HepG2 (cell line): ENCODE measurements around the gene NAB1.

Source experiments
- ETV6 ChIP-seq: sonication (generic); formaldehyde crosslinking; conservative IDR thresholded peaks from 2 replicates; pipeline ENCODE4 v1.4.0; 2020; ENCODE audit warnings: missing genetic modification reagents
- KAT8 ChIP-seq: IDR thresholded peaks from 2 replicates; pipeline ENCODE4 v1.6.1; 2016; ENCODE audit warnings: missing genetic modification reagents, missing compliant biosample characterization
- MAFF ChIP-seq: IDR thresholded peaks from 2 replicates; pipeline ENCODE4 v1.6.1; 2011; ENCODE audit warnings: low read depth, low read length, improper control_type of control experiment
- NAIF1 ChIP-seq: sonication (generic); formaldehyde crosslinking; IDR thresholded peaks from 2 replicates; pipeline ENCODE4 v1.5.0; 2020; ENCODE audit warnings: mild to moderate bottlenecking, missing genetic modification reagents, borderline replicate concordance
- WIZ ChIP-seq: sonication (generic); formaldehyde crosslinking; IDR thresholded peaks from 2 replicates; pipeline ENCODE4 v1.5.1; 2020; ENCODE audit warnings: mild to moderate bottlenecking, missing genetic modification reagents
- YEATS4 ChIP-seq: sonication (generic); formaldehyde crosslinking; IDR thresholded peaks from 2 replicates; pipeline ENCODE4 v1.4.0; 2020; ENCODE audit warnings: missing genetic modification reagents, borderline replicate concordance
- TF ChIP-seq, protein P1 (sequence below): sonication (generic); formaldehyde crosslinking; IDR thresholded peaks from 2 replicates; pipeline ENCODE4 v1.5.0; 2020; ENCODE audit warnings: mild to moderate bottlenecking, missing genetic modification reagents, moderate library complexity
- TF ChIP-seq, protein P2 (sequence below): sonication (generic); formaldehyde crosslinking; IDR thresholded peaks from 2 replicates; pipeline ENCODE4 v1.5.1; 2020; ENCODE audit warnings: missing genetic modification reagents, mild to moderate bottlenecking, borderline replicate concordance

GRCh38 chr2:190726255-190726654 lies 77.4 kb downstream of the NAB1 start:
- TF ChIP-seq MAFF (no peak), NAIF1 (CRISPR knock-in tag) (no peak), YEATS4 (CRISPR knock-in tag) (no peak), ETV6 (no peak), WIZ (CRISPR knock-in tag) (no peak), KAT8 (CRISPR knock-in tag) (no peak)
- TF ChIP-seq, protein P1, sequence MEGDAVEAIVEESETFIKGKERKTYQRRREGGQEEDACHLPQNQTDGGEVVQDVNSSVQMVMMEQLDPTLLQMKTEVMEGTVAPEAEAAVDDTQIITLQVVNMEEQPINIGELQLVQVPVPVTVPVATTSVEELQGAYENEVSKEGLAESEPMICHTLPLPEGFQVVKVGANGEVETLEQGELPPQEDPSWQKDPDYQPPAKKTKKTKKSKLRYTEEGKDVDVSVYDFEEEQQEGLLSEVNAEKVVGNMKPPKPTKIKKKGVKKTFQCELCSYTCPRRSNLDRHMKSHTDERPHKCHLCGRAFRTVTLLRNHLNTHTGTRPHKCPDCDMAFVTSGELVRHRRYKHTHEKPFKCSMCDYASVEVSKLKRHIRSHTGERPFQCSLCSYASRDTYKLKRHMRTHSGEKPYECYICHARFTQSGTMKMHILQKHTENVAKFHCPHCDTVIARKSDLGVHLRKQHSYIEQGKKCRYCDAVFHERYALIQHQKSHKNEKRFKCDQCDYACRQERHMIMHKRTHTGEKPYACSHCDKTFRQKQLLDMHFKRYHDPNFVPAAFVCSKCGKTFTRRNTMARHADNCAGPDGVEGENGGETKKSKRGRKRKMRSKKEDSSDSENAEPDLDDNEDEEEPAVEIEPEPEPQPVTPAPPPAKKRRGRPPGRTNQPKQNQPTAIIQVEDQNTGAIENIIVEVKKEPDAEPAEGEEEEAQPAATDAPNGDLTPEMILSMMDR (CRISPR knock-in tag): no peak
- TF ChIP-seq, protein P2, sequence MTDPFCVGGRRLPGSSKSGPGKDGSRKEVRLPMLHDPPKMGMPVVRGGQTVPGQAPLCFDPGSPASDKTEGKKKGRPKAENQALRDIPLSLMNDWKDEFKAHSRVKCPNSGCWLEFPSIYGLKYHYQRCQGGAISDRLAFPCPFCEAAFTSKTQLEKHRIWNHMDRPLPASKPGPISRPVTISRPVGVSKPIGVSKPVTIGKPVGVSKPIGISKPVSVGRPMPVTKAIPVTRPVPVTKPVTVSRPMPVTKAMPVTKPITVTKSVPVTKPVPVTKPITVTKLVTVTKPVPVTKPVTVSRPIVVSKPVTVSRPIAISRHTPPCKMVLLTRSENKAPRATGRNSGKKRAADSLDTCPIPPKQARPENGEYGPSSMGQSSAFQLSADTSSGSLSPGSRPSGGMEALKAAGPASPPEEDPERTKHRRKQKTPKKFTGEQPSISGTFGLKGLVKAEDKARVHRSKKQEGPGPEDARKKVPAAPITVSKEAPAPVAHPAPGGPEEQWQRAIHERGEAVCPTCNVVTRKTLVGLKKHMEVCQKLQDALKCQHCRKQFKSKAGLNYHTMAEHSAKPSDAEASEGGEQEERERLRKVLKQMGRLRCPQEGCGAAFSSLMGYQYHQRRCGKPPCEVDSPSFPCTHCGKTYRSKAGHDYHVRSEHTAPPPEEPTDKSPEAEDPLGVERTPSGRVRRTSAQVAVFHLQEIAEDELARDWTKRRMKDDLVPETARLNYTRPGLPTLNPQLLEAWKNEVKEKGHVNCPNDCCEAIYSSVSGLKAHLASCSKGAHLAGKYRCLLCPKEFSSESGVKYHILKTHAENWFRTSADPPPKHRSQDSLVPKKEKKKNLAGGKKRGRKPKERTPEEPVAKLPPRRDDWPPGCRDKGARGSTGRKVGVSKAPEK (CRISPR knock-in tag): no peak
